Measurements from ENCODE around the gene MMAA. TPM values are rescaled to one million over a fixed set of nuclear protein-coding genes. Genes with fewer than 3 reads are reported as not detected.

The MMAA gene
- total and polyA plus RNA-seq, 9 of the 15 experiments (the other 6 are each of a cell fraction or from before 2014, with no cell fraction given): 0.86 to 2.3 (median 1.4) TPM

GRCh38 chr4:145609481-145610427, 9.4 kb upstream of the MMAA start (continued):
- TF ChIP-seq RFX7 (CRISPR knock-in tag; IDR thresholded peaks at IDR 0.05) (no peak), TBL1XR1 (IDR thresholded peaks at IDR 0.05; ENCODE audit: low read length in 2 of 2) (no peak), RBM22 (IDR thresholded peaks at IDR 0.05; ENCODE audit: low read depth, low read length, poor library complexity, severe bottlenecking) (no peak), CEBPG (CRISPR knock-in tag; IDR thresholded peaks at IDR 0.05) (no peak), CEBPG (tag; conservative IDR thresholded peaks at IDR 0.05 in 1 of 2, IDR thresholded peaks at IDR 0.05 in 1 of 2) (peak in 1 of 2 experiments; percentile 56; a peak in 2 of 4 replicates), ILF3 (IDR thresholded peaks at IDR 0.05; ENCODE audit: borderline replicate concordance) (no peak), TRIM25 (IDR thresholded peaks at IDR 0.05; ENCODE audit: borderline replicate concordance) (no peak), ZSCAN29 (IDR thresholded peaks at IDR 0.05) (no peak), BMI1 (IDR thresholded peaks at IDR 0.05; ENCODE audit: low read length) (no peak), TAF9B (IDR thresholded peaks at IDR 0.05; ENCODE audit: partially characterized antibody) (no peak), BRCA1 (IDR thresholded peaks at IDR 0.05) (no peak), BRCA1 (CRISPR knock-in tag; IDR thresholded peaks at IDR 0.05) (no peak), SMC3 (conservative IDR thresholded peaks at IDR 0.05; ENCODE audit: insufficient read depth, low read depth, low read length) (0 out of 2 replicates have a peak, but pooled peaks have one; percentile 30), GATAD2A (IDR thresholded peaks at IDR 0.05) (no peak), CEBPB (tag; IDR thresholded peaks at IDR 0.05) (peak; percentile 50; the same call in 1 of the 2 replicates)
- TF ChIP-seq, protein P1, sequence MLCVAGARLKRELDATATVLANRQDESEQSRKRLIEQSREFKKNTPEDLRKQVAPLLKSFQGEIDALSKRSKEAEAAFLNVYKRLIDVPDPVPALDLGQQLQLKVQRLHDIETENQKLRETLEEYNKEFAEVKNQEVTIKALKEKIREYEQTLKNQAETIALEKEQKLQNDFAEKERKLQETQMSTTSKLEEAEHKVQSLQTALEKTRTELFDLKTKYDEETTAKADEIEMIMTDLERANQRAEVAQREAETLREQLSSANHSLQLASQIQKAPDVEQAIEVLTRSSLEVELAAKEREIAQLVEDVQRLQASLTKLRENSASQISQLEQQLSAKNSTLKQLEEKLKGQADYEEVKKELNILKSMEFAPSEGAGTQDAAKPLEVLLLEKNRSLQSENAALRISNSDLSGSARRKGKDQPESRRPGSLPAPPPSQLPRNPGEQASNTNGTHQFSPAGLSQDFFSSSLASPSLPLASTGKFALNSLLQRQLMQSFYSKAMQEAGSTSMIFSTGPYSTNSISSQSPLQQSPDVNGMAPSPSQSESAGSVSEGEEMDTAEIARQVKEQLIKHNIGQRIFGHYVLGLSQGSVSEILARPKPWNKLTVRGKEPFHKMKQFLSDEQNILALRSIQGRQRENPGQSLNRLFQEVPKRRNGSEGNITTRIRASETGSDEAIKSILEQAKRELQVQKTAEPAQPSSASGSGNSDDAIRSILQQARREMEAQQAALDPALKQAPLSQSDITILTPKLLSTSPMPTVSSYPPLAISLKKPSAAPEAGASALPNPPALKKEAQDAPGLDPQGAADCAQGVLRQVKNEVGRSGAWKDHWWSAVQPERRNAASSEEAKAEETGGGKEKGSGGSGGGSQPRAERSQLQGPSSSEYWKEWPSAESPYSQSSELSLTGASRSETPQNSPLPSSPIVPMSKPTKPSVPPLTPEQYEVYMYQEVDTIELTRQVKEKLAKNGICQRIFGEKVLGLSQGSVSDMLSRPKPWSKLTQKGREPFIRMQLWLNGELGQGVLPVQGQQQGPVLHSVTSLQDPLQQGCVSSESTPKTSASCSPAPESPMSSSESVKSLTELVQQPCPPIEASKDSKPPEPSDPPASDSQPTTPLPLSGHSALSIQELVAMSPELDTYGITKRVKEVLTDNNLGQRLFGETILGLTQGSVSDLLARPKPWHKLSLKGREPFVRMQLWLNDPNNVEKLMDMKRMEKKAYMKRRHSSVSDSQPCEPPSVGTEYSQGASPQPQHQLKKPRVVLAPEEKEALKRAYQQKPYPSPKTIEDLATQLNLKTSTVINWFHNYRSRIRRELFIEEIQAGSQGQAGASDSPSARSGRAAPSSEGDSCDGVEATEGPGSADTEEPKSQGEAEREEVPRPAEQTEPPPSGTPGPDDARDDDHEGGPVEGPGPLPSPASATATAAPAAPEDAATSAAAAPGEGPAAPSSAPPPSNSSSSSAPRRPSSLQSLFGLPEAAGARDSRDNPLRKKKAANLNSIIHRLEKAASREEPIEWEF (CRISPR knock-in tag; IDR thresholded peaks at IDR 0.05): no peak
- TF ChIP-seq, protein P2, sequence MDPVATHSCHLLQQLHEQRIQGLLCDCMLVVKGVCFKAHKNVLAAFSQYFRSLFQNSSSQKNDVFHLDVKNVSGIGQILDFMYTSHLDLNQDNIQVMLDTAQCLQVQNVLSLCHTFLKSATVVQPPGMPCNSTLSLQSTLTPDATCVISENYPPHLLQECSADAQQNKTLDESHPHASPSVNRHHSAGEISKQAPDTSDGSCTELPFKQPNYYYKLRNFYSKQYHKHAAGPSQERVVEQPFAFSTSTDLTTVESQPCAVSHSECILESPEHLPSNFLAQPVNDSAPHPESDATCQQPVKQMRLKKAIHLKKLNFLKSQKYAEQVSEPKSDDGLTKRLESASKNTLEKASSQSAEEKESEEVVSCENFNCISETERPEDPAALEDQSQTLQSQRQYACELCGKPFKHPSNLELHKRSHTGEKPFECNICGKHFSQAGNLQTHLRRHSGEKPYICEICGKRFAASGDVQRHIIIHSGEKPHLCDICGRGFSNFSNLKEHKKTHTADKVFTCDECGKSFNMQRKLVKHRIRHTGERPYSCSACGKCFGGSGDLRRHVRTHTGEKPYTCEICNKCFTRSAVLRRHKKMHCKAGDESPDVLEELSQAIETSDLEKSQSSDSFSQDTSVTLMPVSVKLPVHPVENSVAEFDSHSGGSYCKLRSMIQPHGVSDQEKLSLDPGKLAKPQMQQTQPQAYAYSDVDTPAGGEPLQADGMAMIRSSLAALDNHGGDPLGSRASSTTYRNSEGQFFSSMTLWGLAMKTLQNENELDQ (CRISPR knock-in tag; IDR thresholded peaks at IDR 0.05; ENCODE audit: borderline replicate concordance): no peak
- TF ChIP-seq, protein P3, sequence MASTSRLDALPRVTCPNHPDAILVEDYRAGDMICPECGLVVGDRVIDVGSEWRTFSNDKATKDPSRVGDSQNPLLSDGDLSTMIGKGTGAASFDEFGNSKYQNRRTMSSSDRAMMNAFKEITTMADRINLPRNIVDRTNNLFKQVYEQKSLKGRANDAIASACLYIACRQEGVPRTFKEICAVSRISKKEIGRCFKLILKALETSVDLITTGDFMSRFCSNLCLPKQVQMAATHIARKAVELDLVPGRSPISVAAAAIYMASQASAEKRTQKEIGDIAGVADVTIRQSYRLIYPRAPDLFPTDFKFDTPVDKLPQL (IDR thresholded peaks at IDR 0.05; ENCODE audit: extremely low read depth, insufficient read length): no peak
